CD8-positive, alpha-beta memory T cell (primary cell): ENCODE measurements around the gene KDM3B. TPM values are rescaled to one million over a fixed set of nuclear protein-coding genes. Genes with fewer than 3 reads are reported as not detected.
A peak's percentile ranks its signal among the peaks of the same experiment; 100 is the strongest.

Experiments
- CTCF ChIA-PET: fragments of 350-600 bp; sonication (Branson Sonifier 250); formaldehyde crosslinking; loops from one replicate; lab custom pipeline; 2021; ENCODE audit warnings: antibody characterized with exemption; lab: Charles Lee
- POLR2A ChIA-PET: fragments of 350-600 bp; sonication (Branson Sonifier 250); formaldehyde crosslinking; loops from one replicate; lab custom pipeline; 2021; ENCODE audit warnings: antibody characterized with exemption; lab: Charles Lee
- DNase-seq, 5 donors: peaks; one replicate each; pipeline versions ENCODE4 v3.0.0 to v3.0.0-alpha.2; 2020 to 2022; ENCODE audit warnings: mixed read lengths in 1 of 5
- H3K27ac ChIP-seq: one replicate; pipeline ENCODE4 v1.7.0; 2013; ENCODE audit warnings: low read depth, mild to moderate bottlenecking, low read length, moderate library complexity
- H3K27me3 ChIP-seq: 2 replicates; pipeline ENCODE4 v1.7.0; 2013; ENCODE audit warnings: low read length, mild to moderate bottlenecking; ENCODE audit not compliant: insufficient read depth, poor library complexity, severe bottlenecking
- H3K36me3 ChIP-seq: 2 replicates; pipeline ENCODE4 v1.7.0; 2013; ENCODE audit warnings: mild to moderate bottlenecking, low read length, moderate library complexity; ENCODE audit not compliant: insufficient read depth
- H3K4me1 ChIP-seq: 2 replicates; pipeline ENCODE4 v1.7.0; 2013; ENCODE audit warnings: mild to moderate bottlenecking, low read length, moderate library complexity; ENCODE audit not compliant: insufficient read depth
- H3K4me3 ChIP-seq: 2 replicates; pipeline ENCODE4 v1.7.0; 2013; ENCODE audit warnings: mild to moderate bottlenecking, low read length
- H3K9me3 ChIP-seq: 2 replicates; pipeline ENCODE4 v1.7.0; 2013; ENCODE audit warnings: mild to moderate bottlenecking, low read length
- H3K27ac Mint-ChIP-seq, 8 donors: one replicate each; pipeline ENCODE4 v1.8.0; 2020 to 2021; ENCODE audit warnings: mixed read lengths in 8 of 8, mild to moderate bottlenecking in 6 of 8, inconsistent platforms in 3 of 8, moderate library complexity in 3 of 8
- H3K27me3 Mint-ChIP-seq, 2 donors: one replicate each; pipeline ENCODE4 v1.8.0; 2020 to 2021; ENCODE audit warnings: mixed read lengths in 2 of 2, mild to moderate bottlenecking in 1 of 2, moderate library complexity in 1 of 2
- H3K36me3 Mint-ChIP-seq, 3 donors: one replicate each; pipeline ENCODE4 v1.8.0; 2020 to 2021; ENCODE audit warnings: mixed read lengths in 3 of 3, inconsistent platforms in 1 of 3, mild to moderate bottlenecking in 1 of 3
- H3K4me1 Mint-ChIP-seq, 3 donors: one replicate each; pipeline ENCODE4 v1.8.0; 2020 to 2021; ENCODE audit warnings: mixed read lengths in 3 of 3, inconsistent platforms in 1 of 3, mild to moderate bottlenecking in 1 of 3
- H3K4me3 Mint-ChIP-seq, 7 donors: one replicate each; pipeline ENCODE4 v1.8.0; 2020 to 2021; ENCODE audit warnings: mixed read lengths in 7 of 7, mild to moderate bottlenecking in 6 of 7, moderate library complexity in 4 of 7, inconsistent platforms in 2 of 7
- H3K9me3 Mint-ChIP-seq, 5 donors: one replicate each; pipeline ENCODE4 v1.8.0; 2020 to 2022; ENCODE audit warnings: mixed read lengths in 5 of 5, mild to moderate bottlenecking in 3 of 5, moderate library complexity in 2 of 5, inconsistent platforms in 1 of 5
- polyA plus RNA-seq: library from polyadenylated mRNA; unstranded; fragments of 300-500 nt; fragmentation: Illumina TruSeq; gene quantifications from one replicate; pipeline ENCODE4 v1.2.3, GENCODE V29; 2021
- total RNA-seq, 2 experiments: library from RNA; stranded (reverse); gene quantifications; one replicate each; pipeline ENCODE4 v1.2.3, GENCODE V29; 2021

Gene KDM3B
- total and polyA plus RNA-seq, 3 experiments from 2014 or later: 14.7 to 44.7 (median 42.4) TPM

- POLR2A ChIA-PET: interaction anchor here (0.6 to 7.4 kb wide), 5 partner anchors 14 to 205 kb away, joined by 3 to 120 read pairs (median 4); partner anchors contain the start of genes EGR1, ETF1, KDM3B and REEP2
- peaks cover 0 to 2% of the 10 kb centered on the region in 2 donors for H3K27me3 Mint-ChIP-seq
- Histone ChIP-seq H3K27ac (peak overlapping the region; percentile 85), H3K9me3 (no peaks in the 10 kb centered on the region), H3K4me3 (peak overlapping the region; percentile 70), H3K4me1 (peaks cover 31% of the 10 kb centered on the region), H3K27me3 (no peaks in the 10 kb centered on the region), H3K36me3 (peaks cover 8% of the 10 kb centered on the region)
- H3K4me3 Mint-ChIP-seq: peak overlapping the region; percentile 90 to 99 (median 91)
- H3K27ac Mint-ChIP-seq: peak overlapping the region; percentile 87 to 97 (median 91)
- CTCF ChIA-PET: interaction anchor here (1.4 to 14.3 kb wide), 2 partner anchors 12 to 127 kb away, joined by 4 to 266 read pairs; partner anchors contain the start of genes EGR1 and KDM3B
- peak in 1 of 5 donors; percentile 29 for DNase-seq
- peaks cover 0 to 28% (median 2%) of the 10 kb centered on the region in 3 donors for H3K36me3 Mint-ChIP-seq
- H3K4me1 Mint-ChIP-seq: peaks cover 37 to 42% (median 41%) of the 10 kb centered on the region in 3 donors
- no peaks in the 10 kb centered on the region for H3K9me3 Mint-ChIP-seq
Observed at GRCh38 chr5:138338411-138339090, 13.9 kb upstream of the KDM3B start.

DNA sequence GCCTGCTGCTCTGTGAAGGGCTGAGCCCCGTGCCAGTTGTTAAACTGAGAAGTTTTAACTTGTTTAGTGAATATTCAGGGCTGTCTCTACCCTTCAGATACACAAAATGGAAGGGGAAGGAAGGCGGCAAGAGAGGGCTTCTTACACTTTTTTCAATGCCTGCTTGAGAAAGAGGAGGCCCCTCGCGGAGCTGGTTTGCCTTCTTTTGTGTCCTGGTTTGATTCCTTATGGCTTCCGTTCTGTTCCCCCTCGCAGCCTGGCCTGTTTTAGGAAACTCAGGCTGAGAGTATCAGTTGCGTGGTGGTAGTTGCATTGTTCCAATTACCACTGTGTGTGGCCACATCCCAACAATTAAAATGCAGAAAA, 13.4 kb upstream of the KDM3B start:
- Mint-ChIP-seq H3K27me3 (peaks cover 0 to 2% of the 10 kb centered on the region in 2 donors), H3K9me3 (no peaks in the 10 kb centered on the region), H3K4me3 (peak overlapping the region; percentile 90 to 95 (median 91)), H3K4me1 (peaks cover 37 to 42% (median 41%) of the 10 kb centered on the region in 3 donors), H3K27ac (peak overlapping the region; percentile 87 to 97 (median 90)), H3K36me3 (peaks cover 0 to 32% (median 2%) of the 10 kb centered on the region in 3 donors)
- POLR2A ChIA-PET: interaction anchor here (0.8 to 7.4 kb wide), 2 partner anchors 13 to 204 kb away, joined by 3 to 120 read pairs; partner anchors contain the start of genes ETF1 and KDM3B
- Histone ChIP-seq H3K4me3 (peak overlapping the region; percentile 70), H3K27me3 (no peaks in the 10 kb centered on the region), H3K9me3 (no peaks in the 10 kb centered on the region), H3K27ac (peak overlapping the region; percentile 85), H3K36me3 (peaks cover 8% of the 10 kb centered on the region), H3K4me1 (peaks cover 31% of the 10 kb centered on the region)
- CTCF ChIA-PET: interaction anchor here (1.4 to 14.3 kb wide), 2 partner anchors 12 to 126 kb away, joined by 4 to 266 read pairs; partner anchors contain the start of genes EGR1 and KDM3B
- DNase-seq: peak in 1 of 5 donors; percentile 21

GRCh38 chr5:138339464-138339863, 13.0 kb upstream of the KDM3B start:
- peaks cover 0 to 36% (median 2%) of the 10 kb centered on the region in 3 donors for H3K36me3 Mint-ChIP-seq
- Histone ChIP-seq H3K4me3 (peak overlapping the region; percentile 70), H3K27me3 (no peaks in the 10 kb centered on the region), H3K9me3 (no peaks in the 10 kb centered on the region), H3K27ac (peak overlapping the region; percentile 85), H3K36me3 (peaks cover 8% of the 10 kb centered on the region), H3K4me1 (peaks cover 31% of the 10 kb centered on the region)
- H3K9me3 Mint-ChIP-seq: no peaks in the 10 kb centered on the region
- POLR2A ChIA-PET: interaction anchor here (0.8 to 7.4 kb wide), 2 partner anchors 13 to 204 kb away, joined by 3 to 120 read pairs; partner anchors contain the start of genes ETF1 and KDM3B
- CTCF ChIA-PET: interaction anchor here (0.6 to 14.3 kb wide), 3 partner anchors 11 to 588 kb away, joined by 3 to 266 read pairs (median 4); partner anchors contain the start of genes EGR1 and KDM3B
- H3K27ac Mint-ChIP-seq: peak overlapping the region; percentile 51 to 94 (median 88)
- H3K4me3 Mint-ChIP-seq: peak overlapping the region; percentile 90 to 95 (median 91)
- no peak for DNase-seq
- peaks cover 0 to 2% of the 10 kb centered on the region in 2 donors for H3K27me3 Mint-ChIP-seq
- peaks cover 37 to 42% (median 41%) of the 10 kb centered on the region in 3 donors for H3K4me1 Mint-ChIP-seq

GRCh38 chr5:138340008-138340407, 12.5 kb upstream of the KDM3B start:
- peak overlapping the region; percentile 90 to 95 (median 91) for H3K4me3 Mint-ChIP-seq
- POLR2A ChIA-PET: interaction anchor here (7.4 kb wide), 1 partner anchor 12 kb away, joined by 120 read pairs; the partner anchor contains the start of gene KDM3B
- CTCF ChIA-PET: interaction anchor here (0.6 to 14.3 kb wide), 2 partner anchors 11 to 588 kb away, joined by 3 to 266 read pairs; partner anchors contain the start of gene KDM3B
- Histone ChIP-seq H3K36me3 (peaks cover 8% of the 10 kb centered on the region), H3K27me3 (no peaks in the 10 kb centered on the region), H3K4me1 (peaks cover 31% of the 10 kb centered on the region), H3K4me3 (no peak overlapping the region), H3K27ac (no peak overlapping the region), H3K9me3 (no peaks in the 10 kb centered on the region)
- no peaks in the 10 kb centered on the region for H3K9me3 Mint-ChIP-seq
- peaks cover 0 to 2% of the 10 kb centered on the region in 2 donors for H3K27me3 Mint-ChIP-seq
- peak overlapping the region in 4 of 8 donors; percentile 38 to 88 (median 56) for H3K27ac Mint-ChIP-seq
- no peak for DNase-seq
- H3K4me1 Mint-ChIP-seq: peaks cover 37 to 42% (median 41%) of the 10 kb centered on the region in 3 donors
- H3K36me3 Mint-ChIP-seq: peaks cover 0 to 41% (median 2%) of the 10 kb centered on the region in 3 donors

- peak overlapping the region in 1 of 8 donors; percentile 33 for H3K27ac Mint-ChIP-seq
- H3K4me3 Mint-ChIP-seq: no peak overlapping the region
- no peaks in the 10 kb centered on the region for H3K9me3 Mint-ChIP-seq
- no peaks in the 10 kb centered on the region for H3K9me3 ChIP-seq
- H3K36me3 Mint-ChIP-seq: peaks cover 5 to 69% (median 9%) of the 10 kb centered on the region in 3 donors
- POLR2A ChIA-PET: no interaction called here
- peaks cover 18 to 21% (median 18%) of the 10 kb centered on the region in 3 donors for H3K4me1 Mint-ChIP-seq
- CTCF ChIA-PET: no interaction called here
- H3K4me3 ChIP-seq: no peak overlapping the region
- H3K4me1 ChIP-seq: peaks cover 5% of the 10 kb centered on the region
- no peak overlapping the region for H3K27ac ChIP-seq
- no peak for DNase-seq
- H3K36me3 ChIP-seq: peaks cover 23% of the 10 kb centered on the region
- peaks cover 0 to 2% of the 10 kb centered on the region in 2 donors for H3K27me3 Mint-ChIP-seq
- H3K27me3 ChIP-seq: no peaks in the 10 kb centered on the region
Observed at GRCh38 chr5:138344887-138345622, 7.4 kb upstream of the KDM3B start.

DNA sequence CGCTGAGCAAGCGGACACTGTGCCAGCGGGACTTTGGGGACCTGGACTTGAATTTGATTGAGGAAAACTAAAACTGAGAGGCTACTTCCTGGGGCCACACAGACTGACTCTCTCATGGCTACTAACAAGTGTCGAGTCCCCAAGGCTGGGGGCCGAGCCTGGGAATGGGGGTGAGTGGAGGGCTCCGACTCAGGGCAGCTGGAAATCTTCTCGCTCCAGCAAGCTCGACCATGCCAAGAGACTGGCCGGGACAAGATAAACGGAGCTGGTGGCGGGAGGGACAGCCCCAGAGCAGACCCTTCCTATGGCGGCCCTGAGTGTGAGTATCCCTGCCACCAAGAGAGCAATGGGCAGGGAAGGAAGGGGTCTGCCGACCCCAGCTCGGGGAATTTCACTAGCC, 5.6 kb upstream of the KDM3B start:
- H3K36me3 Mint-ChIP-seq: peaks cover 5 to 60% (median 7%) of the 10 kb centered on the region in 3 donors
- peaks cover 0 to 3% of the 10 kb centered on the region in 2 donors for H3K27me3 Mint-ChIP-seq
- Histone ChIP-seq H3K27me3 (no peaks in the 10 kb centered on the region), H3K36me3 (peaks cover 15% of the 10 kb centered on the region), H3K9me3 (peaks cover 3% of the 10 kb centered on the region), H3K4me1 (no peaks in the 10 kb centered on the region), H3K4me3 (no peak overlapping the region), H3K27ac (no peak overlapping the region)
- H3K4me3 Mint-ChIP-seq: no peak overlapping the region
- no peak for DNase-seq
- CTCF ChIA-PET: interaction anchor here (1.0 to 9.9 kb wide), 2 partner anchors 10 to 157 kb away, joined by 3 to 266 read pairs; partner anchors contain the start of genes CDC25C and FAM53C
- POLR2A ChIA-PET: no interaction called here
- H3K27ac Mint-ChIP-seq: no peak overlapping the region
- H3K9me3 Mint-ChIP-seq: peaks cover 0 to 4% (median 0%) of the 10 kb centered on the region in 5 donors
- peaks cover 13 to 17% (median 13%) of the 10 kb centered on the region in 3 donors for H3K4me1 Mint-ChIP-seq

- Histone ChIP-seq H3K27me3 (no peaks in the 10 kb centered on the region), H3K4me1 (peaks cover 11% of the 10 kb centered on the region), H3K9me3 (peaks cover 5% of the 10 kb centered on the region), H3K4me3 (no peak overlapping the region), H3K36me3 (peaks cover 15% of the 10 kb centered on the region), H3K27ac (no peak overlapping the region)
- no peak for DNase-seq
- H3K36me3 Mint-ChIP-seq: peaks cover 5 to 46% (median 7%) of the 10 kb centered on the region in 3 donors
- peak overlapping the region in 2 of 7 donors; percentile 45 to 89 for H3K4me3 Mint-ChIP-seq
- H3K27ac Mint-ChIP-seq: peak overlapping the region in 6 of 8 donors; percentile 4 to 90 (median 60)
- H3K9me3 Mint-ChIP-seq: peaks cover 0 to 8% (median 0%) of the 10 kb centered on the region in 5 donors
- ChIA-PET CTCF (interaction anchor here (9.9 kb wide), 1 partner anchor 13 kb away, joined by 266 read pairs; the partner anchor contains the start of genes CDC25C and FAM53C), POLR2A (interaction anchor here (7.3 kb wide), 1 partner anchor 11 kb away, joined by 120 read pairs; the partner anchor contains the start of gene FAM53C)
- peaks cover 0 to 13% of the 10 kb centered on the region in 2 donors for H3K27me3 Mint-ChIP-seq
- H3K4me1 Mint-ChIP-seq: peaks cover 33 to 38% (median 33%) of the 10 kb centered on the region in 3 donors
Observed at GRCh38 chr5:138349852-138350562, 2.5 kb upstream of the KDM3B start.
